ENCODE results near the gene DDX39A. TPM values are rescaled to one million over a fixed set of nuclear protein-coding genes. Genes with fewer than 3 reads are reported as not detected.
A peak's percentile ranks its signal among the peaks of the same experiment; 100 is the strongest.
"Not testable (repeated sequence)": the region's sequence is repeated elsewhere in the genome, so short reads cannot be mapped to it uniquely, and the experiment has no call there.

The DDX39A gene
- total and polyA plus RNA-seq, 2 donors = 133 to 197 TPM

GRCh38 chr19:14366529-14366928, 52.6 kb downstream of the DDX39A start:
- Histone ChIP-seq H3K4me3 (ENCODE audit: low read length in 2 of 2) (no peak overlapping the region), H3K36me3 (ENCODE audit: control insufficient read depth in 2 of 2, insufficient read depth in 2 of 2, low read length in 1 of 2) (no peaks in the 10 kb centered on the region), H3K27ac (ENCODE audit: low read depth in 1 of 2, low read length in 1 of 2) (peak overlapping the region; percentile 81 to 88), H3K4me1 (ENCODE audit: control insufficient read depth in 2 of 2, insufficient read depth in 2 of 2, low read length in 2 of 2) (peaks cover 34 to 79% of the 10 kb centered on the region in 2 donors), H3K27me3 (ENCODE audit: control insufficient read depth in 2 of 2, insufficient read depth in 1 of 2, low read length in 1 of 2) (no peaks in the 10 kb centered on the region), H3K9me3 (ENCODE audit: control insufficient read depth in 2 of 2, insufficient read depth in 1 of 2, low read length in 1 of 2) (peaks cover 0 to 2% of the 10 kb centered on the region in 2 donors)
- 21% methylated on average over 3 of the region's 3 CpGs for WGBS
- DNase-seq (ENCODE audit: low read depth in 6 of 9, low spot score in 9 of 9) = peak in 6 of 9 donors; percentile 75 to 94 (median 84)

DNA sequence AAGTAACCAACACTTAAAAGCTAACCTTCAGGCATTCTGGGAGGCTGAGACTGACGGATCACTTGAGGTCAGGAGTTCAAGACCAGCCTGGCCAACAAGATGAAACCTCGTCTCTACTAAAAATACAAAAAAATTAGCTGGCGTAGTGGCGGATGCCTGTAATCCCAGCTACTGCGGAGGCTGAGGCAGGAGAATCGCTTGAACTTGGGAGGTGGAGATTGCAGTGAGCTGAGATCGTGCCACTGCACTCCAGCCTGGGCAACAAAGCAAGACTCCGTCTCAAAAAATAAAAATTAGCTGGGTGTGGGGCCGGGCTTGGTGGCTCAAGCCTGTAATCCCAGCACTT, 55.1 kb downstream of the DDX39A start:
- not testable (repeated sequence) for H3K27me3 ChIP-seq (ENCODE audit: control insufficient read depth in 2 of 2, insufficient read depth in 1 of 2, low read length in 1 of 2); DNase-seq (ENCODE audit: low read depth in 6 of 9, low spot score in 9 of 9); H3K36me3 ChIP-seq (ENCODE audit: control insufficient read depth in 2 of 2, insufficient read depth in 2 of 2, low read length in 1 of 2); H3K4me3 ChIP-seq (ENCODE audit: low read length in 2 of 2); H3K9me3 ChIP-seq (ENCODE audit: control insufficient read depth in 2 of 2, insufficient read depth in 1 of 2, low read length in 1 of 2)
- H3K27ac ChIP-seq (ENCODE audit: low read depth in 1 of 2, low read length in 1 of 2) = peak overlapping the region in 1 of 2 donors; percentile 65
- peaks cover 17 to 55% of the 10 kb centered on the region in 2 donors for H3K4me1 ChIP-seq (ENCODE audit: control insufficient read depth in 2 of 2, insufficient read depth in 2 of 2, low read length in 2 of 2)
- 91% methylated on average over 9 of the region's 9 CpGs for WGBS

DNA sequence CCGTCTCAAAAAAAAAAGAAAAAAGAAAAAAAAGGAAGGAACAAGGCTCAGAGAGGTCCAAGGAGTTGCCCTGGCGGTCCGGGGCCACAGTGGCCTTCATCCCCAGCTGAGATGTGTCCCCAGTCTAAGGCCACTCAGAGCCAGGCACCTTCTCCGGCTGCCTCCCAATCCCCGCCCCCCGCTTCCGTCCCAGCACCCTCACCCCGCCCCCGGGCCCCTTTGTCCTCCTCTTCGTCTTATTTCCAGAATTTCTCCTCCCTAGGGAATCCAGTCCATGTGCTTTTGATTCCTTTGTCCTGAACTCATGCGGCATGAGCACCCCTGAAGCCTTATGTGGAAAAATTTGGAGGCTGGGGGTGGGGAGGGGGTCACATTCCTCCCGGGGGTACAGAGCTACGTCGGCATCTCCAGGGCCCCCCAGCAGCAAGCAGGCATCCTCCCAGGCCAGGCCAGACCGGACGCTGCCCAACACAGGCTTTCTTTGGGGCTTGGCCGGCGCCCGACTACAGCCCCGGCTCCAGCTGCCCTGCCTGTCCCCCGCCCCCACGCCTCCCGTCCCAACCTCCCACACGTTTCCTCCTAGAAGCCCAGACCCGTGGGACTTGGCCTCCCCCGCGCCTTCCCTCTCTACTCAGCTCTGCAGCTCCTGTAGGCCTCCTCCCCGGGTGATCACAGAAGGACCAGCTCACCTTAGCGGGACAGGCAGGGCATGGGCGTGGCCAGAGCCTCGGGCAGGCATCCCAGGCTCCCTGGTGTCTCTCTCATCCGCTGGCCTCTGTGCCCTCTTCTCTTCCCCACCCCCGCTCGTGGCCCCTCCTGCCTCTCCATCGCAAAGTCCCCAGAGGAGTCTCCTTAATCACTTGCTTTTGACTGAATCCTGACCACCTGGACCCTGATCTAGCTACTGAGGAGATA, 55.7 kb downstream of the DDX39A start:
- no peaks in the 10 kb centered on the region for H3K36me3 ChIP-seq (ENCODE audit: control insufficient read depth in 2 of 2, insufficient read depth in 2 of 2, low read length in 1 of 2)
- H3K27me3 ChIP-seq (ENCODE audit: control insufficient read depth in 2 of 2, insufficient read depth in 1 of 2, low read length in 1 of 2) = no peaks in the 10 kb centered on the region
- DNase-seq (ENCODE audit: low read depth in 6 of 9, low spot score in 9 of 9) = peak in 2 of 9 donors; percentile 42 to 63
- H3K9me3 ChIP-seq (ENCODE audit: control insufficient read depth in 2 of 2, insufficient read depth in 1 of 2, low read length in 1 of 2) = peaks cover 0 to 2% of the 10 kb centered on the region in 2 donors
- H3K27ac ChIP-seq (ENCODE audit: low read depth in 1 of 2, low read length in 1 of 2) = peak overlapping the region in 1 of 2 donors; percentile 65
- 12% methylated on average over 35 of the region's 35 CpGs for WGBS
- H3K4me1 ChIP-seq (ENCODE audit: control insufficient read depth in 2 of 2, insufficient read depth in 2 of 2, low read length in 2 of 2) = peaks cover 17 to 50% of the 10 kb centered on the region in 2 donors
- H3K4me3 ChIP-seq (ENCODE audit: low read length in 2 of 2) = peak overlapping the region; percentile 40 to 49

DNA sequence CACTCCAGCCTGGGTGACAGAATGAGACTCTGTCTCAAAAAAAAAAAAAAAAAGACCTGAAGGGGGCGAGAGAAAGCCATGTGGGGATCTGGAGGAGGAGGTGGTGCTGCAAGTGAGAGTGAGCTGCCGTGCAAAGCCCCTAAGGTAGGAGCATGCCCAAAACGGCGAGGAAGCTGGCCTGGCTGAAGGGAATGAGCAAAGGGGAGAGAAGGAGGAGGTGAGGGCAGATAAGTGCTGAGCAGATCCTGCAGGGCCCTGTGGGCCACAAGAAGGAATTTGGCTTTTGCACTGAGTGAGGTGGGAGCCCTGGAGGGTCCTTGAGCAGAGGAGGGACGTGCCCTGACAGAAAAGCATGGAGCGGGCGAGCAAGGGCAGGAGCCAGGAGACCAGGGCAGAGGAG, 57.3 kb downstream of the DDX39A start:
- Histone ChIP-seq H3K27me3 (ENCODE audit: control insufficient read depth in 2 of 2, insufficient read depth in 1 of 2, low read length in 1 of 2) (no peaks in the 10 kb centered on the region), H3K4me1 (ENCODE audit: control insufficient read depth in 2 of 2, insufficient read depth in 2 of 2, low read length in 2 of 2) (peaks cover 15 to 39% of the 10 kb centered on the region in 2 donors), H3K36me3 (ENCODE audit: control insufficient read depth in 2 of 2, insufficient read depth in 2 of 2, low read length in 1 of 2) (no peaks in the 10 kb centered on the region), H3K4me3 (ENCODE audit: low read length in 2 of 2) (no peak overlapping the region), H3K27ac (ENCODE audit: low read depth in 1 of 2, low read length in 1 of 2) (no peak overlapping the region), H3K9me3 (ENCODE audit: control insufficient read depth in 2 of 2, insufficient read depth in 1 of 2, low read length in 1 of 2) (peaks cover 0 to 2% of the 10 kb centered on the region in 2 donors)
- WGBS = 50% methylated on average over 7 of the region's 7 CpGs
- peak in 3 of 9 donors; percentile 51 to 73 (median 56) for DNase-seq (ENCODE audit: low read depth in 6 of 9, low spot score in 9 of 9)

Other genes with a start within 250 kb of the DDX39A start
- gene ADGRL1, start 213.2 kb downstream of the DDX39A start, total RNA-seq = 3.6 TPM
- 8.4 TPM for gene ADGRL1, start 213.2 kb downstream of the DDX39A start, polyA plus RNA-seq
- 19.5 TPM for gene ADGRE5, start 37.9 kb downstream of the DDX39A start, total RNA-seq
- gene ADGRE5, start 37.9 kb downstream of the DDX39A start, polyA plus RNA-seq = 38.7 TPM
- 64.6 TPM for gene PKN1, start 14.0 kb upstream of the DDX39A start, total RNA-seq
- gene PKN1, start 14.0 kb upstream of the DDX39A start, polyA plus RNA-seq = 86.4 TPM
- not detected for gene PTGER1, start 56.0 kb upstream of the DDX39A start, total RNA-seq
- 0.11 TPM for gene PTGER1, start 56.0 kb upstream of the DDX39A start, polyA plus RNA-seq
- 63.1 TPM for gene GIPC1, start 76.8 kb upstream of the DDX39A start, total RNA-seq
- gene GIPC1, start 76.8 kb upstream of the DDX39A start, polyA plus RNA-seq = 58.5 TPM
- gene DNAJB1, start 99.1 kb upstream of the DDX39A start, total RNA-seq = 70.7 TPM
- 65.0 TPM for gene DNAJB1, start 99.1 kb upstream of the DDX39A start, polyA plus RNA-seq
- 51.3 TPM for gene TECR, start 110.3 kb upstream of the DDX39A start, total RNA-seq
- gene TECR, start 110.3 kb upstream of the DDX39A start, polyA plus RNA-seq = 143 TPM
- 255 TPM for gene NDUFB7, start 152.7 kb upstream of the DDX39A start, total RNA-seq
- gene NDUFB7, start 152.7 kb upstream of the DDX39A start, polyA plus RNA-seq = 216 TPM
- 1.2 TPM for gene CLEC17A, start 163.7 kb upstream of the DDX39A start, total RNA-seq
- gene CLEC17A, start 163.7 kb upstream of the DDX39A start, polyA plus RNA-seq = 2.3 TPM